GM19035 (cell line): ENCODE data around the gene C2CD4C.
"Not testable (repeated sequence)": the region's sequence is repeated elsewhere in the genome, so short reads cannot be mapped to it uniquely, and the experiment has no call there.

Experiments
- ATAC-seq: cut with Tn5 transposase; IDR thresholded peaks from one replicate; pipeline ENCODE4 v1.9.1; 2021; ENCODE audit not compliant: unreplicated experiment

The C2CD4C gene

GRCh38 chr19:408902-409515, at the start of gene C2CD4C:
TSS of gene C2CD4C (minus strand) at chr19:409147. CDS start at chr19:408361, 786 bp downstream.
- ATAC-seq, result no peak

- no peak for ATAC-seq
Measured at GRCh38 chr19:458091-459042, 49.4 kb upstream of the C2CD4C start.

- ATAC-seq, result no peak
Measured at GRCh38 chr19:457636-458035, 48.7 kb upstream of the C2CD4C start.

- ATAC-seq, result no peak
Measured at GRCh38 chr19:456547-457110, 47.7 kb upstream of the C2CD4C start.

GRCh38 chr19:455851-456546, 47.1 kb upstream of the C2CD4C start:
- ATAC-seq, result no peak

GRCh38 chr19:455031-455705, 46.2 kb upstream of the C2CD4C start:
- ATAC-seq, result no peak

GRCh38 chr19:453606-454005, 44.7 kb upstream of the C2CD4C start:
- no peak for ATAC-seq

GRCh38 chr19:452829-453228, 43.9 kb upstream of the C2CD4C start:
- ATAC-seq, result no peak

GRCh38 chr19:450912-451481, 42.0 kb upstream of the C2CD4C start:
- not testable (repeated sequence) for ATAC-seq

- no peak for ATAC-seq
Measured at GRCh38 chr19:449916-450315, 41.0 kb upstream of the C2CD4C start.

GRCh38 chr19:447816-448560, 39.0 kb upstream of the C2CD4C start:
- no peak for ATAC-seq

GRCh38 chr19:447064-447426, 38.1 kb upstream of the C2CD4C start:
- ATAC-seq, result no peak

- no peak for ATAC-seq
Measured at GRCh38 chr19:444677-445210, 35.8 kb upstream of the C2CD4C start.

GRCh38 chr19:443005-443404, 34.1 kb upstream of the C2CD4C start:
- ATAC-seq, result no peak

- no peak for ATAC-seq
Measured at GRCh38 chr19:442085-442484, 33.1 kb upstream of the C2CD4C start.

GRCh38 chr19:441213-441836, 32.4 kb upstream of the C2CD4C start:
- ATAC-seq, result no peak

- ATAC-seq, result no peak
Measured at GRCh38 chr19:440391-441212, 31.7 kb upstream of the C2CD4C start.
